Neural progenitor cell (in vitro differentiated cells): ENCODE measurements around the gene LRP1B.

Experiments
- EZH2 ChIP-seq: fragments of 200-600 bp; sonication (generic); IDR thresholded peaks from 2 replicates; pipeline ENCODE4 v1.6.1; 2017; ENCODE audit warnings: antibody characterized with exemption, mild to moderate bottlenecking, moderate library complexity
- EZH2phosphoT487 ChIP-seq: fragments of 200-600 bp; sonication (generic); IDR thresholded peaks from 2 replicates; pipeline ENCODE4 v1.6.1; 2017; ENCODE audit warnings: antibody characterized with exemption
- TF ChIP-seq, protein P1 (sequence below): fragments of 200-600 bp; sonication (generic); IDR thresholded peaks from 2 replicates; pipeline ENCODE4 v1.5.1; 2017; ENCODE audit warnings: antibody characterized with exemption, mild to moderate bottlenecking

DNA sequence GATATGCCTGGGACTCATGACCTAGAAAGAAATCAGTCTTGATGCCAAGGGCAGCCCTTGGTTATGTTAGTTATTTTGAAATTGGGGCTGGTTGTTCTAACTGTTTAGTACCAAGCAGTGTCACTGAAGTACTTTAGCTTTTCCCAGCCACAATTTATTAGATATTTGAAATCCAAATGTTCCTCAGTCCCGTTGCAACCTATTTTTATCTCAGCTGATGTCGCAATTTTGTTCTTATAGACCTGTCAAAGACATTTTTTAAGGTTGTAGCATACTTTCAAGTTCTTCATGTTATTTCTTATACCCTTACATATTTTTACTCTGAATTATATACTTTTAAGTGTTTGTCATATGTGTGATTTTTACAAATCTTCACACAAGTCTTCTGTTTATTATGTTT lies 100.1 kb downstream of the LRP1B start:
- TF ChIP-seq, protein P1, sequence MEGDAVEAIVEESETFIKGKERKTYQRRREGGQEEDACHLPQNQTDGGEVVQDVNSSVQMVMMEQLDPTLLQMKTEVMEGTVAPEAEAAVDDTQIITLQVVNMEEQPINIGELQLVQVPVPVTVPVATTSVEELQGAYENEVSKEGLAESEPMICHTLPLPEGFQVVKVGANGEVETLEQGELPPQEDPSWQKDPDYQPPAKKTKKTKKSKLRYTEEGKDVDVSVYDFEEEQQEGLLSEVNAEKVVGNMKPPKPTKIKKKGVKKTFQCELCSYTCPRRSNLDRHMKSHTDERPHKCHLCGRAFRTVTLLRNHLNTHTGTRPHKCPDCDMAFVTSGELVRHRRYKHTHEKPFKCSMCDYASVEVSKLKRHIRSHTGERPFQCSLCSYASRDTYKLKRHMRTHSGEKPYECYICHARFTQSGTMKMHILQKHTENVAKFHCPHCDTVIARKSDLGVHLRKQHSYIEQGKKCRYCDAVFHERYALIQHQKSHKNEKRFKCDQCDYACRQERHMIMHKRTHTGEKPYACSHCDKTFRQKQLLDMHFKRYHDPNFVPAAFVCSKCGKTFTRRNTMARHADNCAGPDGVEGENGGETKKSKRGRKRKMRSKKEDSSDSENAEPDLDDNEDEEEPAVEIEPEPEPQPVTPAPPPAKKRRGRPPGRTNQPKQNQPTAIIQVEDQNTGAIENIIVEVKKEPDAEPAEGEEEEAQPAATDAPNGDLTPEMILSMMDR, result no peak
- TF ChIP-seq EZH2phosphoT487, result no peak
- no peak for TF ChIP-seq EZH2
